ENCODE measurements around the gene ARHGEF11.

The ARHGEF11 gene

DNA sequence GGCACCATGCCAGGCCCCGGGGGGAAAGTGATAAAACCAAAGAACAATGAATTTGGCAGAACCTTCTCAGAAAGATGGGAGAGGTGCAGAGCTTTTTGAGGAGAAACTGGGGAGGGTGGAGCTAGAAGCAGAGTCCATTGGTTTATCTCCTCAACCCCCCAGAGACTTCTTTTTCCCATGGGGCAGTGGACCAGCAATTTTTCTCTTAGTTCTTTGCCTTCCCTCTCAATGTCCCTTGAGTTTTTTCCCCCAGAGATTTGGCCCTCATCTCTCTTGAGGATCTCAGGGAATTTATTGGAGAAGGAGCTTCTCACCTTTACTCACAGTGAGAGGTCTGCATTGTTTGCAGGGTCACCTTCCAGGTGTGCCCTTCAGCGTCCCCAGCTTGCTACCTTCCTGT is 5.3 kb upstream of the ARHGEF11 start:
- DNase-seq (ENCODE audit: low read depth in 2 of 2, low spot score in 1 of 2): no peak

DNA sequence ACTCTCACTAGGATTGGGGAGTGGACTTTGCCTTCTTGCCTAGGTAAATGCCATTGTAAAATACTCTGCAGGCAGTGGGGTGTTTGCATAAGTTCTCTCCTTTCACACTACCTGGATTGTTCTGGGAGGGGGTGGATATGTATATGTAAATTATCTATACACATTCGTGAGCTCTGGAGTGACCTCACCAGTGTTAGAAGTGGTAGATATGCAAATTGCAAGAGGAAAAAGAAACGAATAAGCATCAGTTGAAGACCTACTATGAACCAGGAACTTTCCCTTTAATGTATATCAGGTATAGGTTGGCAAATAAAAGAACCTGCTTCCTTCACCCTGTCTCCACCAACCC is 1.5 kb upstream of the ARHGEF11 start:
- no peak for DNase-seq (ENCODE audit: low read depth in 2 of 2, low spot score in 1 of 2)

DNA sequence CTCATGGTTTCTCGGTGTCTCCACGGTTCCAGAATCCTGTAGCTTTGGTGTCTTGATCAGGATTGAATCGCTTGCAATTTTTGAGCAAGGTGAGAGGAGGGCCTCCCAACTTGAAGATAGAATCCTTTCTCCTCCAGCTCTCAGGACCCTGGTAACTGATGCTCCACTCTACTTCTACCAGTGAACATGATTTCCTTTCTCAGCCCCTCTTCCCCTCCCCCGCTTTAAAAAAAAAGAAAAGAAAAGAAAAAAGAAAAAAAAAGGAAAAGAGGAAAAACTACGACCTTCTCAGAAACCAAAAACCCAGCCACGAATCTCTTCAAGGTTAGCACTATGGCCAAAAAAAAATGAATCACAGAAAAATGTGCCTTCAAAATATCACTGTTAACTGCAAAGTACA is 1.2 kb downstream of the ARHGEF11 start:
- DNase-seq (ENCODE audit: low read depth in 2 of 2, low spot score in 1 of 2): no peak

GRCh38 chr1:157043685-157044084 is 1.9 kb downstream of the ARHGEF11 start:
- DNase-seq (ENCODE audit: low read depth in 2 of 2, low spot score in 1 of 2): no peak

GRCh38 chr1:157042846-157043245 is 2.7 kb downstream of the ARHGEF11 start:
- no peak for DNase-seq (ENCODE audit: low read depth in 2 of 2, low spot score in 1 of 2)

GRCh38 chr1:157040802-157041201 is 4.7 kb downstream of the ARHGEF11 start:
- DNase-seq (ENCODE audit: low read depth in 2 of 2, low spot score in 1 of 2): no peak

DNA sequence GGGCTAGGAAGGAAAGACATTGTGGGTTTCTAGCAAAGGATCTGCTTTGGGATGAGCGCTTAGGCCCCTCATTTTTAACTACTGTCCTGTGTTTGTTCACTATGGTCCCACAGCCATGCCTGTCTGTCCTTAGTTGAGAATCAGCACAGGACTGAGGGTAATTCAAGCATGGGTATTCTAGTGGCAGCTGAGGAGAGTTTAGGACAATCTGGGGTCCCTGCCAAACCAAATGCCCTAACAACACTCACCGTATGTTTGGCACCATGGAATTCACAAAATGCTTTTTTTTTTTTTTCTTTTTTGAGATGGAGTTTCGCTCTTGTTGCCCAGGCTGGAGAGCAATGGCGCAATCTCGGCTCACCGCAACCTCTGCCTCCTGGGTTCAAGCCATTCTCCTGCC is 10.4 kb downstream of the ARHGEF11 start:
- no peak for DNase-seq (ENCODE audit: low read depth in 2 of 2, low spot score in 1 of 2)

- no peak for DNase-seq (ENCODE audit: low read depth in 2 of 2, low spot score in 1 of 2)
Measured at GRCh38 chr1:157034137-157034800, 11.3 kb downstream of the ARHGEF11 start.

- DNase-seq (ENCODE audit: low read depth in 2 of 2, low spot score in 1 of 2): no peak
Measured at GRCh38 chr1:157033357-157033876, 12.1 kb downstream of the ARHGEF11 start.

DNA sequence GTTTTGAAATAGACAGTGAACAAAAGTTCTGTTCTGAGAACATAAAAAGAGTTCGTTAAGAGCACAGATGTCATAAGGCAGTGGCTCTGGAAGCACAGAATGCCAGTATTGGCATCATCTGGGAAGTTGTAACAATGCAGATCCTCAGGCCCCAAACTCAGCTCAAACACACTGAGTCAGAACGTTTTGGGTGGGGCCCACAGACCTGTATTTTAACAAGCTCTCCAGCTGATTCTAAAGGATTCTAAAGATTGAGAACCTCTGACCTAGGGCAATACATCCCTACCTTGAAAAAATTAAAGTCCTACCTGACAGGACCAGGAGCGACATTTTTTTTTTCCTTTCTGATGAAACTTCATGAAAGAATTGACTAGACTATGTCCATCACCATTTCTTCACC is 13.2 kb downstream of the ARHGEF11 start:
- DNase-seq (ENCODE audit: low read depth in 2 of 2, low spot score in 1 of 2): no peak

DNA sequence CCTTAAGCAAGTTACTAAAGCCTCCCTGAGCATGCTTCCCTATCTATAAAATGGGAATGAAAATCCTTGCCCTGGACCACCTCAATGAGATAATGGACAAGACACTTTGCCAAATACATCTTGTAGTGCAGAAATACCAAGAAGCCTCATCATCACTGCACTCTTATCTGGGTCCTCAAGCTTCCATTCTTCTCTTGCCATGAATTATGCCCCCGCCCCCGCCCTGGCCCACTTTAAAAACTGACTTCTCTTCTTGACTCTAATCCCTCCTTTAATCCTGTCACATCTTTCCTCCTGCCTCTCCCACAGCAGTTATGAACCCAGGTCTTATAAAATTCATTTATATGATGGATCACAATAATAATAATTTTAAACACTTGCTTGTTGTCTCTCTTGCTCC is 14.8 kb downstream of the ARHGEF11 start:
- DNase-seq (ENCODE audit: low read depth in 2 of 2, low spot score in 1 of 2): no peak

DNA sequence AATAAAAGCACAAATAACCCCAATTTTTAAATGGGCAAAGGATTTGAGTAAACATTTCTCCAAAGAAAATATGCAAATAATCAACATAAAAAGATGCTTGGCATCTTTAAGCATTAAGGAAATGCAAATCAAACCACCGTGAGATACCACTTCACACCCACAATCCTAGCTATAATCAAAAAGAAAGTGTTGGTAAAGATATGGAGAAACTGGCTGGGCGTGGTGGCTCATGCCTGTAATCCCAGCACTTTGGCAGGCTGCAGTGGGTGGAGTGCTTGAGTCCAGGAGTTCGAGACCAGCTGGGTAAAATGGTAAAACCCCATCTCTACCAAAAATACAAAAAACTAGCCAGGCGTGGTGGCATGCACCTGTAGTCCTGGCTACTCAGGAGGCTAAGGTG is 16.9 kb downstream of the ARHGEF11 start:
- no peak for DNase-seq (ENCODE audit: low read depth in 2 of 2, low spot score in 1 of 2)

- no peak for DNase-seq (ENCODE audit: low read depth in 2 of 2, low spot score in 1 of 2)
Measured at GRCh38 chr1:157025856-157026255, 19.7 kb downstream of the ARHGEF11 start.

DNA sequence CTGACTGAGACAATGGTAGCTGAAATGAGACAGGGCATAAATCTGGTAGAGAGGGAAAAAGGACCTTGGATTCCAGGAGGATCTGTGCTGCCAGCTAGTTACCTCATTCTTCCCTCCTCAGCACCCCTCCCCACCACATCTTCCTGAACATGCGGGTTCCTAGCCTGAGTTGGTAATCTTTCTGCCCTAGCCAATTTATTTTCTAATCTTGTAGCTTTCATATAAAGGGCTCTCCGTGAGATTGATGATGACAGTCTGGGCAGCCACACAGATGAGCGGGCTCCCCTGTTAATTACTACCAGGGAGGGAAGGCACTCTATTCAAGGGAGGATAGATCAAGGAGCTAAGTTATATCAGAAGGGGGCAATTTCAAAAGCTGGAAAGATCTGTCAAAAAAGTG is 20.2 kb downstream of the ARHGEF11 start:
- no peak for DNase-seq (ENCODE audit: low read depth in 2 of 2, low spot score in 1 of 2)

- DNase-seq (ENCODE audit: low read depth in 2 of 2, low spot score in 1 of 2): no peak
Measured at GRCh38 chr1:157021688-157022087, 23.9 kb downstream of the ARHGEF11 start.

- no peak for DNase-seq (ENCODE audit: low read depth in 2 of 2, low spot score in 1 of 2)
Measured at GRCh38 chr1:157019457-157019856, 26.1 kb downstream of the ARHGEF11 start.

DNA sequence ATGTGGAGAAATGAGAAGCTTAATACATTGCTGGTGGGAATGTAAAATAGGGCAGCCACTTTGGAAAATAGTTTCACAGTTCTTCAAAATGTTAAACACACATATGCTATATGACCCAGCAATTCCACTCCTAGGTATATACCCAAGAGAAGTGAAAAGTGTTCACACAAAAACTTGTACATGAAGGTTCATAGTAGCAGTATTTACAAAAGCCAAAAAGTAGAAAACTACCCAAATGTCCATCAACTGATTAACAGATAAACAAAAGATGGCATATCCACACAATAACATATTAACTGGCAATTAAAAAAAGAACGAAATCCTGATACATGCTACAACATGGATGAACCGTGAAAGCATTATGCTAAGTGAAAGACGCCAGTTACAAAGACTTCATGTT is 33.7 kb downstream of the ARHGEF11 start:
- no peak for DNase-seq (ENCODE audit: low read depth in 2 of 2, low spot score in 1 of 2)

GRCh38 chr1:157008502-157008901 is 37.0 kb downstream of the ARHGEF11 start:
- DNase-seq (ENCODE audit: low read depth in 2 of 2, low spot score in 1 of 2): no peak

- DNase-seq (ENCODE audit: low read depth in 2 of 2, low spot score in 1 of 2): no peak
Measured at GRCh38 chr1:157007306-157007705, 38.2 kb downstream of the ARHGEF11 start.

DNA sequence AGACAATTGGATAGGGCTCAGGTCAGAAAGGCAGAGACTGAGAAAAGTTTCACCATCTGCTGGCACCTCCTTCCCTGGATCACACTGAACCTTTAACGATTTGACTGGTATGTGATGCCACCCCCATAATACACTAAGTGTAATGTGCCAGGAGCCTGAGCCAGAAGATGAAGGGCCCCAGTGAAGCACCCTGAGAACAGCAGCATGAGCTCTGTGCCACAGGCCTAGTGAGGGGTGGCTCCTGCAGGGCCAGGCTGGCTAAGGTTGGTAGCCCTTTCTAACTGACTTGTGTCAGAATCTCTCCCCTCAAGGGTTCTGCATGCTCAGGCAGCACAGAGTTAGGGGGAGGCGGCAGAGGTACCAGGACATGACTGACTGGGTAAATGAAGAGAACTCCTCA is 38.9 kb downstream of the ARHGEF11 start:
- DNase-seq (ENCODE audit: low read depth in 2 of 2, low spot score in 1 of 2): no peak

DNA sequence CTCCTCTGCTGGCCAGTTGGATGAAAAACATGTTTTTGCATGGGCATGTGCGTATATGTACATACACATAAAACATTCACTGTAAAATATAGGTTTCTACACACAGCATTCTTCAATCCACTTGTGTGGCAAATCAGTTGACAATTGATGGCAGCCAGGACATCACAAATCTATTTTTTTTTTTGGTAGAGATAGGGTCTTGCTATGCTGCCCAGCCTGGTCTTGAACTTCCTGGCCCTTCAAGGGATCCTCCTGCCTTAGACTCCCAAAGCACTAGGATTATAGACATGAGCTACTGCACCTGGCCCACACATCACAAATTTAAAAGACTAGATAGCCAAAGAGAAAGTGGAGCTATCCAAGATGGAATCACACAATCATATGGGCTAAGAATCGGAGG is 39.6 kb downstream of the ARHGEF11 start:
- no peak for DNase-seq (ENCODE audit: low read depth in 2 of 2, low spot score in 1 of 2)

- no peak for DNase-seq (ENCODE audit: low read depth in 2 of 2, low spot score in 1 of 2)
Measured at GRCh38 chr1:157004806-157005205, 40.7 kb downstream of the ARHGEF11 start.

GRCh38 chr1:157004327-157004726 is 41.2 kb downstream of the ARHGEF11 start:
- no peak for DNase-seq (ENCODE audit: low read depth in 2 of 2, low spot score in 1 of 2)

GRCh38 chr1:157001304-157001703 is 44.2 kb downstream of the ARHGEF11 start:
- no peak for DNase-seq (ENCODE audit: low read depth in 2 of 2, low spot score in 1 of 2)
